Colonic mucosa (tissue), 4 donors: ENCODE measurements around the gene ZMIZ1. TPM values are rescaled to one million over a fixed set of nuclear protein-coding genes. Genes with fewer than 3 reads are reported as not detected.

Source experiments
- DNase-seq: peaks from one replicate; pipeline ENCODE4 v3.0.0-alpha.2; 2020
- H3K27ac ChIP-seq: fragments of 200-600 bp; one replicate; pipeline ENCODE4 v1.8.0; 2021
- H3K27me3 ChIP-seq: fragments of 200-600 bp; one replicate; pipeline ENCODE4 v1.8.0; 2021
- H3K36me3 ChIP-seq: fragments of 200-600 bp; one replicate; pipeline ENCODE4 v1.8.0; 2021
- H3K4me1 ChIP-seq: fragments of 200-600 bp; one replicate; pipeline ENCODE4 v1.8.0; 2021; ENCODE audit warnings: mild to moderate bottlenecking
- H3K4me3 ChIP-seq: fragments of 200-600 bp; one replicate; pipeline ENCODE4 v1.8.0; 2021
- H3K9ac ChIP-seq, 2 donors: one replicate each; pipeline ENCODE4 v1.7.0; 2013; ENCODE audit warnings: control low read depth in 2 of 2, low read depth in 2 of 2, low read length in 2 of 2
- H3K9me3 ChIP-seq: fragments of 200-600 bp; one replicate; pipeline ENCODE4 v1.8.0; 2021
- CTCF ChIP-seq: fragments of 200-600 bp; IDR thresholded peaks from one replicate; pipeline ENCODE4 v1.8.0; 2022; ENCODE audit warnings: antibody characterized with exemption, mild to moderate bottlenecking
- intact Hi-C: fragments of 100-400 bp; cut with DNase I; formaldehyde crosslinking; loops from one replicate; pipeline ENCODE4 v1.14.1; 2022
- total RNA-seq, 2 donors: library from RNA; stranded (reverse); fragmentation: NEBNext Ultra II Directional in 1 of 2; extraction: Animal tissue kit (Norgen Biotek cat#: 25700) in 1 of 2; gene quantifications; one replicate each; pipeline ENCODE4 v1.2.1, GENCODE V29; 2021
- donor health status: healthy.
- donor health status: DM: no; HTN: no; CAD: no.
- donor health status: DM: no; HTN: no; CAD: no.

The ZMIZ1 gene
- total RNA-seq, 2 donors from 2014 or later = 51.0 to 54.0 TPM

DNA sequence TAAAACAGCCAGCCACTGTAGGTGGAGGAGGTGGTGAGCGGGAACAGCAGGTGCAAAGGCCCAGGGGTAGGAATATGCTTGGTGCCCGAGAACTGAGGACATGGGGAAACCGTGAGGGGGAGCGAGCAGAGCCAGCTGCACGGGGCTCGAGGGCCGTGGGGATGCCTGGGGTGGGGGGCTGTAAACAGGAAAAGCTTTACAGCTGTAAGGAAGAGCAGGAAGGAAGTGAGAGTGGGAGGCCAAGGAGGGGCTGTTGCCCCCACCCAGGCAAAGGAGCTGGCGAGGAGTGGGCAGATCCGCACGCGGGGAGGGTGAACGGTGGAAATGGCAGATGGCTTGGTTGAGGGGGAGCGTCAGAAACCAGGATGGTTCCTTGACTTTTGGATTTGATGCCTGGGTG, 34.4 kb downstream of the ZMIZ1 start:
- Histone ChIP-seq H3K9me3 (no peaks in the 10 kb centered on the region), H3K4me3 (no peak overlapping the region), H3K36me3 (no peaks in the 10 kb centered on the region), H3K4me1 (peaks cover 24% of the 10 kb centered on the region), H3K27me3 (no peaks in the 10 kb centered on the region), H3K9ac (no peak overlapping the region), H3K27ac (no peak overlapping the region)
- no peak for DNase-seq
- TF ChIP-seq CTCF = no peak
- intact Hi-C loops = no loop called here

DNA sequence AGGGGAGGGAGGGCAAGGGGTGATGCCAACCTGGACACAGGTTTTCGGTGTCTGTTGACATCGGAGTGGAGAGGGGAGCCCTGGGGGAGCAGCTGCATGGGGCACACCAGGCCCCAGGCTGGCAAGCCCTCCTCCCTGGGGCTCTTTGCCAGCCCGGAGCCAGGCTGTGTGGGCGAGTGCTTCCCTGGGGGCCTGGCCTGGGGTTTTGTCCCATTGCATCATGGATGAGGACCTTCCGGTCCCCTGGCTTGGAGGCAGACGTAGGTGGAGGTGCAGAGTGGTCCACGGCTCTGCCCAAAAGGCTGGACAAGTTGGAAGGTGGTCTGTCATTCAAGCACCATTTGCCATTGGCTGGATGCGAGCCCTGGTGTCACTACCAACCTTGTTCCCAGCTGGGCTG, 34.8 kb downstream of the ZMIZ1 start:
- Histone ChIP-seq H3K27ac (no peak overlapping the region), H3K36me3 (no peaks in the 10 kb centered on the region), H3K4me1 (peaks cover 24% of the 10 kb centered on the region), H3K9me3 (no peaks in the 10 kb centered on the region), H3K4me3 (no peak overlapping the region), H3K9ac (no peak overlapping the region), H3K27me3 (no peaks in the 10 kb centered on the region)
- DNase-seq = no peak
- no peak for TF ChIP-seq CTCF
- intact Hi-C loops = no loop called here

- H3K9me3 ChIP-seq = no peaks in the 10 kb centered on the region
- intact Hi-C loops = no loop called here
- no peak for DNase-seq
- H3K36me3 ChIP-seq = no peaks in the 10 kb centered on the region
- H3K4me3 ChIP-seq = no peak overlapping the region
- TF ChIP-seq CTCF = no peak
- no peak overlapping the region for H3K9ac ChIP-seq
- H3K27ac ChIP-seq = no peak overlapping the region
- H3K27me3 ChIP-seq = no peaks in the 10 kb centered on the region
- H3K4me1 ChIP-seq = peaks cover 23% of the 10 kb centered on the region
Measured at GRCh38 chr10:79105150-79105739, 36.5 kb downstream of the ZMIZ1 start.

DNA sequence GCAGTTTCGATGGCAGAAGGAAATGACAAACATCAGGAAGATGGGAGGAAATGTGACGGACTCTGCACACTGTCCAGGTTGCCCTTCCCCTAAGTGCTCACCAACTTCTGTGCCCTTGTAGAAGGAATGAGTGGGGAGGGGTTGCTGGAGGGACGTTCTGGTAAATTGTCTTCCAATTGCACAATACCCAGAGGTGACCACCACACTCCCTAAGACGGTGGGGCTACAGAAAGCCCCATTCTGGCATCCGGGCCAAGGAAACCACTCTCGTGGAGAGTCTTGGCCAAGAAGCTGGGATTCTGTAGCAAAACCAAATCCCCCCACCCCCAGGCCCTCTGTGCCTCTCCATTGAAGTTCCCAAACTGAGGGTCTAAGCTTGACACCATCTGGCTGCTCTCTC, 37.1 kb downstream of the ZMIZ1 start:
- H3K4me3 ChIP-seq = no peak overlapping the region
- H3K27me3 ChIP-seq = no peaks in the 10 kb centered on the region
- H3K4me1 ChIP-seq = peaks cover 20% of the 10 kb centered on the region
- intact Hi-C loops = no loop called here
- no peak for DNase-seq
- no peak for TF ChIP-seq CTCF
- no peaks in the 10 kb centered on the region for H3K9me3 ChIP-seq
- H3K36me3 ChIP-seq = no peaks in the 10 kb centered on the region
- H3K9ac ChIP-seq = no peak overlapping the region
- H3K27ac ChIP-seq = no peak overlapping the region

GRCh38 chr10:79106256-79107050, 37.7 kb downstream of the ZMIZ1 start:
- H3K4me1 ChIP-seq = peaks cover 17% of the 10 kb centered on the region
- intact Hi-C loops = no loop called here
- no peaks in the 10 kb centered on the region for H3K9me3 ChIP-seq
- H3K4me3 ChIP-seq = no peak overlapping the region
- no peaks in the 10 kb centered on the region for H3K36me3 ChIP-seq
- H3K9ac ChIP-seq = no peak overlapping the region
- DNase-seq = no peak
- no peak overlapping the region for H3K27ac ChIP-seq
- no peaks in the 10 kb centered on the region for H3K27me3 ChIP-seq
- TF ChIP-seq CTCF = no peak
